Common myeloid progenitor, CD34-positive (primary cell): ENCODE results near the gene TC2N.

ENCODE experiments used
- CTCF ChIA-PET: fragments of 350-600 bp; sonication (Branson Sonifier 250); formaldehyde crosslinking; loops from one replicate; lab custom pipeline; 2021; ENCODE audit warnings: antibody characterized with exemption; lab: Charles Lee
- POLR2A ChIA-PET: fragments of 350-600 bp; sonication (Branson Sonifier 250); formaldehyde crosslinking; loops from one replicate; lab custom pipeline; 2021; ENCODE audit warnings: antibody characterized with exemption; lab: Charles Lee
- DNase-seq, 3 donors: peaks; one replicate each; pipeline versions ENCODE4 v3.0.0 to v3.0.0-alpha.2; 2013
- H3K27ac ChIP-seq, 2 experiments: 1 replicate in 1 of 2; 2 replicates in 1 of 2; pipeline ENCODE4 v1.7.0; 2013; ENCODE audit warnings: inconsistent platforms in 2 of 2, low read length in 2 of 2, mild to moderate bottlenecking in 2 of 2, low read depth in 1 of 2, moderate library complexity in 1 of 2; ENCODE audit not compliant: severe bottlenecking in 2 of 2, insufficient read depth in 1 of 2, poor library complexity in 1 of 2
- H3K27me3 ChIP-seq, 5 experiments: replicated peaks in 2 of 5; 1 replicate in 3 of 5; 2 replicates in 2 of 5; pipeline versions ENCODE4 v1.6.1 to v1.7.0; 2013; ENCODE audit warnings: low read length in 4 of 5, mild to moderate bottlenecking in 2 of 5, moderate library complexity in 2 of 5, inconsistent platforms in 1 of 5; ENCODE audit not compliant: insufficient read depth in 5 of 5, control insufficient read depth in 4 of 5
- H3K36me3 ChIP-seq, 4 experiments: 1 replicate in 2 of 4; 2 replicates in 2 of 4; pipeline versions ENCODE4 v1.6.1 to v1.7.0; 2013; ENCODE audit warnings: low read length in 3 of 4, control low read depth in 1 of 4, mild to moderate bottlenecking in 1 of 4; ENCODE audit not compliant: control insufficient read depth in 4 of 4, insufficient read depth in 4 of 4
- H3K4me1 ChIP-seq, 4 experiments: 1 replicate in 3 of 4; 2 replicates in 1 of 4; pipeline versions ENCODE4 v1.6.1 to v1.7.1; 2013; ENCODE audit warnings: low read length in 3 of 4, mild to moderate bottlenecking in 3 of 4, control low read depth in 1 of 4, inconsistent platforms in 1 of 4, moderate library complexity in 1 of 4; ENCODE audit not compliant: control insufficient read depth in 4 of 4, insufficient read depth in 4 of 4; ENCODE audit errors: control extremely low read depth in 1 of 4
- H3K4me3 ChIP-seq, 7 experiments: 1 replicate in 4 of 7; 2 replicates in 3 of 7; pipeline versions ENCODE4 v1.5.1 to v1.7.0; 2013; ENCODE audit warnings: mild to moderate bottlenecking in 7 of 7, low read length in 6 of 7, moderate library complexity in 6 of 7, inconsistent platforms in 2 of 7, low read depth in 2 of 7, control low read depth in 1 of 7; ENCODE audit not compliant: insufficient read depth in 4 of 7, control insufficient read depth in 1 of 7; ENCODE audit errors: extremely low read depth in 1 of 7
- H3K9me3 ChIP-seq, 5 experiments: 1 replicate in 4 of 5; 2 replicates in 1 of 5; pipeline versions ENCODE4 v1.6.1 to v1.7.1; 2013; ENCODE audit warnings: low read length in 4 of 5, mild to moderate bottlenecking in 2 of 5, inconsistent platforms in 1 of 5, low read depth in 1 of 5, moderate library complexity in 1 of 5; ENCODE audit not compliant: control insufficient read depth in 4 of 5, insufficient read depth in 2 of 5; ENCODE audit errors: control extremely low read depth in 1 of 5
- WGBS: methylation state at CpG from one replicate; pipeline ENCODE4 v1.1.5; 2013; ENCODE audit not compliant: insufficient coverage; 5-methylcytosine and 5-hydroxymethylcytosine counted together

Gene TC2N

GRCh38 chr14:91904483-91904882 lies 37.1 kb upstream of the TC2N start:
- Histone ChIP-seq H3K4me3 (no peak overlapping the region), H3K4me1 (no peaks in the 10 kb centered on the region), H3K27me3 (no peaks in the 10 kb centered on the region), H3K27ac (no peak overlapping the region), H3K36me3 (no peaks in the 10 kb centered on the region), H3K9me3 (no peaks in the 10 kb centered on the region)
- WGBS, result 98% methylated on average over 7 of the region's 8 CpGs
- CTCF ChIA-PET, result interaction anchor here (1.3 kb wide), 1 partner anchor 254 kb away, joined by 4 read pairs; no protein-coding TSS in a partner anchor
- POLR2A ChIA-PET, result no interaction called here
- DNase-seq, result no peak

- CTCF ChIA-PET, result no interaction called here
- Histone ChIP-seq H3K4me3 (no peak overlapping the region), H3K27ac (no peak overlapping the region), H3K4me1 (no peaks in the 10 kb centered on the region), H3K36me3 (no peaks in the 10 kb centered on the region), H3K9me3 (no peaks in the 10 kb centered on the region), H3K27me3 (no peaks in the 10 kb centered on the region)
- DNase-seq, result no peak
- WGBS, result 100% methylated on average over 1 of the region's 2 CpGs
- POLR2A ChIA-PET, result no interaction called here
Measured at GRCh38 chr14:91903070-91903469, 35.7 kb upstream of the TC2N start.

- H3K36me3 ChIP-seq, result no peaks in the 10 kb centered on the region
- H3K27ac ChIP-seq, result no peak overlapping the region
- no peaks in the 10 kb centered on the region for H3K4me1 ChIP-seq
- CTCF ChIA-PET, result no interaction called here
- H3K4me3 ChIP-seq, result no peak overlapping the region
- H3K27me3 ChIP-seq, result no peaks in the 10 kb centered on the region
- WGBS, result no CpG with 5 or more reads among the region's 3 CpGs
- POLR2A ChIA-PET, result no interaction called here
- no peaks in the 10 kb centered on the region for H3K9me3 ChIP-seq
- no peak for DNase-seq
Measured at GRCh38 chr14:91902336-91902735, 35.0 kb upstream of the TC2N start.

GRCh38 chr14:91901449-91902226 lies 34.3 kb upstream of the TC2N start:
- ChIA-PET CTCF (interaction anchor here (1.2 kb wide), 1 partner anchor 9 kb away, joined by 3 read pairs; no protein-coding TSS in a partner anchor), POLR2A (no interaction called here)
- Histone ChIP-seq H3K4me3 (no peak overlapping the region), H3K27ac (no peak overlapping the region), H3K36me3 (no peaks in the 10 kb centered on the region), H3K9me3 (no peaks in the 10 kb centered on the region), H3K27me3 (no peaks in the 10 kb centered on the region), H3K4me1 (no peaks in the 10 kb centered on the region)
- WGBS, result 93% methylated on average over 8 of the region's 9 CpGs
- DNase-seq, result no peak

- CTCF ChIA-PET, result interaction anchor here (0.8 to 2.6 kb wide), 3 partner anchors 10 to 240 kb away, joined by 3 to 15 read pairs (median 4); no protein-coding TSS in a partner anchor
- Histone ChIP-seq H3K4me3 (no peak overlapping the region), H3K36me3 (no peaks in the 10 kb centered on the region), H3K4me1 (no peaks in the 10 kb centered on the region), H3K27ac (no peak overlapping the region), H3K27me3 (no peaks in the 10 kb centered on the region), H3K9me3 (no peaks in the 10 kb centered on the region)
- no peak for DNase-seq
- POLR2A ChIA-PET, result no interaction called here
- 96% methylated on average over 3 of the region's 4 CpGs for WGBS
Measured at GRCh38 chr14:91899806-91900205, 32.5 kb upstream of the TC2N start.

GRCh38 chr14:91899213-91899612 lies 31.9 kb upstream of the TC2N start:
- Histone ChIP-seq H3K4me3 (no peak overlapping the region), H3K9me3 (no peaks in the 10 kb centered on the region), H3K36me3 (no peaks in the 10 kb centered on the region), H3K27me3 (no peaks in the 10 kb centered on the region), H3K27ac (no peak overlapping the region), H3K4me1 (no peaks in the 10 kb centered on the region)
- DNase-seq, result no peak
- ChIA-PET CTCF (interaction anchor here (1.4 to 2.6 kb wide), 2 partner anchors 10 to 13 kb away, joined by 4 to 15 read pairs; no protein-coding TSS in a partner anchor), POLR2A (no interaction called here)
- 100% methylated on average over 4 of the region's 4 CpGs for WGBS

DNA sequence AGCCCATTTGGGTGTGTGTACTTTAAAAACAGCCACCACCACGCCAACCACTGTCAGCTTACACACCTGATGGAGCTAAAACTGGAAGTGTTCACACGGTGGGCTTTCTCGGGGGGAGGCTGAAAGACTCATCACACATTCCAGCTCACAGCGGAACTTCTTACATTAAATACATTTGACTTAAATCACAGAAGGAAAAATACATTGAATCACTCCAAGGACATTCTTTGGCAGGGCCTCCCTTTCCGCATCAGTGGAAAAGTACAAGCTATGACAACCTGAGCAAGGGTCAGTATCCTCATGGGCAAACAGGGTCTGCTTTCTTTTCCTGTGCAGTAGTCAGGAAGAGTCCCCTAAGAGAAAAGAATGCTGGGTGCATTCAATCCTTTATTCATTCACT lies 31.0 kb upstream of the TC2N start:
- CTCF ChIA-PET, result interaction anchor here (2.6 kb wide), 1 partner anchor 14 kb away, joined by 15 read pairs; no protein-coding TSS in a partner anchor

More for the DNA sequence above, 31.0 kb upstream of the TC2N start:
- no peak overlapping the region for H3K27ac ChIP-seq
- H3K4me1 ChIP-seq, result peaks cover 0 to 3% (median 0%) of the 10 kb centered on the region in 4 experiments
- H3K27me3 ChIP-seq, result no peaks in the 10 kb centered on the region
- no peak overlapping the region for H3K4me3 ChIP-seq
- 94% methylated on average over 2 of the region's 5 CpGs for WGBS
- POLR2A ChIA-PET, result no interaction called here
- no peak for DNase-seq
- no peaks in the 10 kb centered on the region for H3K36me3 ChIP-seq
- H3K9me3 ChIP-seq, result no peaks in the 10 kb centered on the region
